CD4-positive, alpha-beta T cell treated with Interferon gamma for 1 hour (primary cell): ENCODE data around the gene HPCAL4.
A peak's percentile ranks its signal among the peaks of the same experiment; 100 is the strongest.

ENCODE experiments used
- DNase-seq: peaks from one replicate; pipeline ENCODE4 v3.0.0-alpha.2; 2020

The HPCAL4 gene

DNA sequence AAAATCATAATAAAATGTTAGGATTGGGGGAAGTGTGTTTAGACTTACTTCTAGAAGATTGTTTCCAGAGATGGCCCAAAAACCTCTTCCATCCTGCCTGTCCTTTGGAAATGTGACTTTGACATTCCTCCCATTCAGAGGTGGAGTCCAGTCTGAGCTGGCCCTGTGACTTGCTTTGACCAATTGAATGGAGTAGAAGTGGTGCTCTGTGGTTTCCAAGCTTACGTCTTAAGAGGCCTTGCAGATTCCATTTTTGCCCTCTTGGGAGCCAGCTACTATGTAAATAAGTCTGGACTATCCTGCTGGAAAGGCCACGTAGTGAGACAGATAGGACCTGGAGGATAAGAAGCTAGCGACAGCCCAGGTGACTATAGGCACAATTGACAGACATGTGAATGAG, 18.0 kb downstream of the HPCAL4 start:
- DNase-seq, result no peak

DNA sequence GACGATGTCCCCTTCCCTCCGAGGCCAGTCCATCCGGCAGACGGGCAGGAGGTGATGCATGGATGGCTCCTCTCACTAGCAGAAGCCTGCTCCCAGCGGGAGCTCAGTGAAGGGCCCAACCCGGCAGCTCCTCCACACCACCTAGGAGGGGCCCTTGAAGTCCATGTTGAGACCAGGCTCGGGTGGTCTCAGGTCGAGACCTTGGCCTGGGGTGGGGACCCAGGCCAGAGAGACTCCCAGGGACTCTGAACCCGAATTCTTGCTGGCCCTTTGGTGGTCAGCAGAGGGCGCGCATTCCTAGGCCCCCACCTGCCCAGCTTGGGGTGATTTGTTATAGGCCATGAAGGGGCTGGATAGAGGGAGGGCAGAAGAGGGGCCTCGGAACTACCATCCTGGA, 18.7 kb downstream of the HPCAL4 start:
- DNase-seq, result peak; percentile 23

DNA sequence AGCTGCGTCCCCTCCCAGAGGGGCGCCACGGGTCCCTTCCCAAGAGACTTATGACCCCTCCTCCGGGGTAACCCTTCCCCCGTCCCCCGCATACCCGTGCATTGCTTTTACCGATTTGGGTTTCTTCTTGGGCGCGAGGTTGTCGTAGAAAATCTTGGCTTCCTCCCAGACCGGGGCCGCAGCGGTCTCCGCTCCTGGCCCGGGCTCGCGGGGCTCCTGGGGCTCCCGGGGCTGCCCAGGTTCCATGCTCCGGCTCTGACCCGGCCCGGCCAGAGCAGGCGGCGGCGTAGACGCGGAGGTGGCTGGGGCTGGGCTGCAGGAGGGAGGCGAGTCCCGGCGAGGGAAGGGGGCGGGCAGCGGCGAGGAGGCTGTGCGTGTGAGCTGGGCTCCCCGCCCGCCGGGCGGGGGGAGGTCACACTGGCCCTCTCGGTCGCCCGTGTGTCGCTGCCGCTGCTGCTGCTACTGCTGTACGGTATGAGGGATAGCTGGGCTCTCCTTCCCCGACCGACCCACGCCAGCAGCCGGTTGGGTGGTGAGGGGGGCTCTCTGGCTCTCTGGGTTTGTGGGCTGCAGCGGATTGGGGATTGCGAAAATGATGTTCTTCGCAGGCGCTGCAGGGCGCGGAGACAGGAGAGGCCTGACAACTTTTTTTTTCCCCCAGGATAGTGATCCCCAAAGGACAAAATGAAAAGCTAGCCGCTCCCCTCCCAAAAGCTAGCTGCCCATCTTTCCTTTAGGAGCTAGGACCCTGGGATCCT, 19.3 kb downstream of the HPCAL4 start, which contains the start of gene NT5C1A:
Gene NT5C1A (minus strand): TSS at position 315 of the 758 bp plus-strand sequence. CDS start 69 bp downstream, at position 246.
- DNase-seq, result no peak

DNA sequence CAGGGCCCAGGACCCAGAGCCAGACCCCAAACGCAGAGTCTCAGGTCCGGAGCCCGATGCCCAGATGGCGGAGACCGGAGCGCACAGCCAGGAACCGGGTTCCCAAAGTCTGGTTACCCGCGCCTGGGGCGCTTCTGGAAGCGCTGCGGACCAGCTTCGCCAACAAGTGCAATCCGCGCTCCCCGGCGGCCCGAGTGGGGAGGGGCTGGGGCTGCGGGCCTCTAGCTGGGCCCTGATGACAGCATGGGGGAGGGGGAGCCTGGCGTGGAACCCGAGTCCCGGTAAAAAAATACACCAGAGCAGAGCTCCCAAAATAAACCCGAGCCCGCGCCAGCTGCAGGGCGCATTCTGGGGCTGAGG, 19.8 kb downstream of the HPCAL4 start:
- DNase-seq, result no peak

DNA sequence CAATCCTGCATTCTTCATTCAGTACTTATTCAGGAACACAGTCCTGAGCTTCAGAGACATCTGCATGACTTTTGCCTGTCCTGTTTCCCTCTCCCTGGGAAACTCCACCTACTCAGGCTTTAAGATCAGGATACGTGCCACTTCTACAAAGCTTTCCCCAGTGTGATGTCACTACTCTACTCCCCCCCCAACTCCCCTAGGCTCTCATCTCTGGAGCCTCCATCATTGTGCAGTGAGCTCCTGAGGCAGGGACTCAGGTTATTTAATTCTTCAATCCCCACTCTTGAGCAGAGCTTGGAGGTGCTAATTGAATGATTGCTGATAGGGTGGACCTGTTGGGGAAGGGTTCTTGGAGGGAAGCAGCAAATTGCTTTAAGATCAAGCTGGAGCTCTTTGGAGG, 20.5 kb downstream of the HPCAL4 start:
- DNase-seq, result no peak

DNA sequence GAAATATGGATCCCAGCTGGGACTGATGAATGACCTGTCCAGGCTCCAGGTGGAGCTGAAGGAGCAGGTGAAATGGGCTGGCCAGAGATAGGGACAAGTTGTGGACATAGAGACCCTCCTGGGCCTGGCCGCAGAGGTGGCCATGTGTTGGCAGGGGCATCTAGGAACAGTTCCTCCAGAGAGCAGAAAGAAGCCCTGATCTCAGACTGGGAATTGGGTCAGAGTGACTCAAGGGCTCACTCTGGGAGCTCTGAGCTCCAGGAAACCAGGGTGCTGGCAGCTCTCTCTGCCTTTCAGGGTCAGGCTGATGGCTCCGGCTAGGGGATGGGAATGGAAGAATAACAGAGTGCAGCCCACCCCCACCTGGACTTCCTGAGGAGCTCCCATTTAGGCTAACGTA, 22.3 kb downstream of the HPCAL4 start:
- no peak for DNase-seq

DNA sequence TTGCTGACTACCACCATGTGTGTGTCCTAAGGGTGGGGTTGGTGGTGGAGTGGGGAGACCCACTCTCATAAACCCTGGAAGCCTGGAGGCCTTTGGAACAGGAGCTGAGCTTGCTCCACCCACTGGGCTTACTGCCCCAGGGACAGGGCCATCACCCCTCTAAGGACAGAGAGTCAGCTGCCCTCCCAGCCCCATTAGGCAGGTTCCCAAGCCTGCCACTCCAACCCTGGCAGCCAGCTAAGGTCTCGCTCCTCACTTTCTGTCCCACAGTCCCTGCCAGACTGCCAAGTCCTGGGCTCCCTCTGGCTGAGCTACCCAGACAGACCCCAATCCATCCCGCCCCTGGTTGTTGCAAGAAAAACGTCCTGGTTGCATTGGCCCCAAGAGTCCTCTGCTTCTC, 23.1 kb downstream of the HPCAL4 start:
- DNase-seq, result no peak

DNA sequence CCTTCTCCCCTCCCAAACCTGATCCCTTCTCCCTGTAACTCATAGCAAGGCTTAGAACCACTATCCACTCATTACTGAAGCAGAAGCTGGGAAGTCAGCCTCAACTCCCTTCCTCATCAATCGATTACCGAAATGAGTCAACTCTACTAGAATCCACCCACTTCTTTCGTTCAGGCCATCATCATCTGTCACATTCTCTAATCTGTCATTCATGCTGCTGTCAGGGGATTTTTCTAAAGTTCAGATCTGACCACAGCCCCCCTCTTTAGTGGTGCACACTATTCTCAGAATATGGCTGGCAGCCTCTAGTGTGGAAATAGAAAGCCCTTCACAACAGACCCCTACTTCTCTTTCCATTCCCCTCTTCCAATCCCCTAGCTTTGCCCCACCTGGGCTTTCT, 24.5 kb downstream of the HPCAL4 start:
- no peak for DNase-seq

DNA sequence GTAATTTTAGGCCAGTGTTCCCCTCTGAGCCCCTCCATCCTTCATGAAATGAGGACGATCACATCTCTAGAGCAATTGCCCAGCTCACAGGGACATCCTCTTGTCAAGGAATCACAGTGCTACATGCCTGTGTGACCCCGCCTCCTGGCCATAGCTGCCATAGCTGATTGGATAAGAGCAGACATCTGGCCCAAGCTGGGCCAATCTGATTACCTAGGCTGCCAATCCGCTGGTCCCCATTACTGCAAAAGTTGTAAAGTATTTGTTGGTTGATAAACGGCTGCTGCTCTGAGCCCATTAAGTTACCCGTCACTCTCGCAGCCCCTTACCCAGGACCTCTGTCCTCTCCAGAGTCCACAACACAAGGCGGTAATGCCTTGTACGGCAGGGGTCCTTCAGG, 27.7 kb downstream of the HPCAL4 start:
- no peak for DNase-seq

DNA sequence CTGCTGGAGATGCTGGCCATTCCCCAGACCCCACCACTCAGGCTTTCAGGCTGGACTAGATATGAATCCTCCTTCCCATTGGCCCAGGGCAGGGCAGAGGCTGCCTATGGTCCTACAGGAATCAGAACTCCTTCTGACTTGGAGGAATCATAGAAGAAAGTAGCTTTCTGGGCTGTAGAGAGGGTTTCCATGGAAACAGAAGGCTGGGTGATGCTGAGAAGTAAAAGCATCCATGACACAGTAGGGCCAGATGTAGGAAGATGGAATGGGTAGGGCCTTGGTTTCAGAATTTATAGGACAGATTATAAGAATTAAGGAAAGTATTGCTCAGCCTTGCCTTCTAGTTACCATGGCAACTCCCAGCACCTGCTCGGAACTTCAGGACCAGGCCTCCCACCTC, 28.4 kb downstream of the HPCAL4 start:
- DNase-seq, result no peak

DNA sequence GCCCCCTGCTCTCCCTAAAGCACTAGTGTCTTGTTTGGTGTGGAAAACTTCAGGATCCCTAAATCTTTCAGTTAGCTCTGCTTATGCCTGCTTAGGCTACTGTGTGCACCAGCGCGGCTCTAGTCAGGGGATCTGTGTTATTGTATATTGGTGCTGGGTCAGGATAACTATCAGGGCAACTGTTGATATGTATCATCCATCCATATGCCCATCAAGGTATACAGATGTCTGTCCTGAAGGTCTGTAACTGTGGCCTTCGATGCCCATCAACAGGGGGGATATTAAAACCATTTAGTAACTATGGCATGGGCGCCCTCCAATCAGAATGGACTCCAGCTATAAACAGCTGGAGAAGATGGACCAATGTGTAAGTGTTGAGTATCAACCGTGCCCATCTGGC, 31.7 kb downstream of the HPCAL4 start:
- DNase-seq, result no peak

DNA sequence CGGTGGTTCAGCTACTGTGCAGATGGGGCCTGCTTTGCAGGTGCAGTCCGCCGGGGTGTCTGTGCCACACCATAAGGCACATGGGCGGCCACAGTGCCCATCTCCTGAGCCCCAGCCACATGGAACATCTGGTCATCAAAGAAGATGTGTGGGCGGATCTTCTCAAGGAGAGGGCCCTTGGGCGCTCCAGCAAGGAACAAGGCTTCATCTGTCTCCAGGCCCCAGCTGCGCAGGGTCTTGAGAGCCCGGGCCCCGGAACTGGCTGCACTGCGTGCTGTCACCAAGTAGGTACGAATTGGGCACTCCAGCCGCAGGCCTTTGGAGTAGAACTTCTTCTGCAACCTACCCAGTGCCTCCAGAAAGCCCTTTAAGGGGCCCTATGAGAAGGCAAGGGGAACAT, 32.1 kb downstream of the HPCAL4 start:
- DNase-seq, result no peak

DNA sequence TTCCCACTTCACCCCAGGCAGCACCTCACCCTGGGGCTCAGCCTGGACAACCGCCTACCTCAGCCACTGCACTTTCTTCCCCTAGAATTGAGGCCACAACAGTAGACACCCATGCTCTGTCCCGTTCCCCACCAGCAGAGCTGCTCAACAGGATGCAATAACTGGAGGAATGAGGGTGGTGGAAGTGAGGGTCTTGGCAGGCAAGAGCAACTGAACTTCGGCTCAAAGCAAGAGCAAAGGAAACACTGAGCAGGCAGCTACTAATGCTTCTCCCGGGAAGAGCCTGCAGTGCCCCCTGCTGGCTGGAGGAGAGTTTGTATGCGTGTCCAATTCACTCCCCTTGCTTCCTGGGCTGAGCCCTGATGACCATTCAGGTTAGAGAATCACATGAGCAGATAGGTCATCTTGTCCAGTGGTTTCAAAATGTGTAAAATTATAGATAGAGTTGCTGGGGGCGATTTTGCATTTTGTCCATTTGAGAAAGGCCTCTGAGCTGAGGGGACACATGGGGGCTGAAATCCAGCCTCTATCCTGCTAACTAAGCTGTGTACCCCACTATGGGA, 33.2 kb downstream of the HPCAL4 start:
- peak; percentile 61 for DNase-seq

DNA sequence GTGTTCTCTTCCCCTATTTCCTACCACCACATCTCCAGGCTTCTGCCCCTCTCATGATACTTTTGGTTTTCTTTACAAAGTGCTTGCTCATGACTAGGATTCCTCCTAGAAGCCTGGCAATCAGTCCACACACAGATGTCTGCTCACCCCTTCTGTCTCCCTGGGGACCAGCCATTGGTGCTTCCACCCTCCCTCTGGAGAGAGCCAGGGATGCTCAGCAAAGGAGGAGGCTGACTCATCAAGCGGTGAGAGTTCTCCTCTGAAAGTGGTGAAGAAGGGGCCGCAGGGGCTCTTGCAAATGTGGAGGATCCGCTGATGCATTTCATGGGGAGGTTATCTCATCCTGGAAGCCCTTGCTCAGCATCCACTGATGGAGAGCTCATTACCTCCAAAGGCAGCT, 33.8 kb downstream of the HPCAL4 start:
- DNase-seq, result no peak

DNA sequence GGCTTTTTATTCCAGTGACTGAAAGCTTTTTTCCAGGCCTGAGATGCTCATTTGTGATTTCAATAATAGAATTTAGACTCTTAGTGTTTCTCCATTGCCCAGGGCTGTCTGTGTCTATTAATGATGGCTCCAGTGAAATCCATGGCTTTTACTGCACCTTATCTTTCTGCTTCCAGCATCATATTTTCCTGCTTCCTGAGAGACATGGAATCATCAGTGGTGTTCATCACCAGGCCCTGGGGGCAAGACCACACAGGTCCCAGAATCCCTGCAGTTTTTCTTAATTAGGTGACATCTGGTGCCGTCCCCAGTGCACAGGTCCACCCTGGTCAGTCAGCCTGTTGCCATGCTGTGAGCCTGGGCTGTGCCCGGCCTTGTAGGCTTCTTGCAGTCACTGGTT, 34.8 kb downstream of the HPCAL4 start:
- DNase-seq, result no peak

DNA sequence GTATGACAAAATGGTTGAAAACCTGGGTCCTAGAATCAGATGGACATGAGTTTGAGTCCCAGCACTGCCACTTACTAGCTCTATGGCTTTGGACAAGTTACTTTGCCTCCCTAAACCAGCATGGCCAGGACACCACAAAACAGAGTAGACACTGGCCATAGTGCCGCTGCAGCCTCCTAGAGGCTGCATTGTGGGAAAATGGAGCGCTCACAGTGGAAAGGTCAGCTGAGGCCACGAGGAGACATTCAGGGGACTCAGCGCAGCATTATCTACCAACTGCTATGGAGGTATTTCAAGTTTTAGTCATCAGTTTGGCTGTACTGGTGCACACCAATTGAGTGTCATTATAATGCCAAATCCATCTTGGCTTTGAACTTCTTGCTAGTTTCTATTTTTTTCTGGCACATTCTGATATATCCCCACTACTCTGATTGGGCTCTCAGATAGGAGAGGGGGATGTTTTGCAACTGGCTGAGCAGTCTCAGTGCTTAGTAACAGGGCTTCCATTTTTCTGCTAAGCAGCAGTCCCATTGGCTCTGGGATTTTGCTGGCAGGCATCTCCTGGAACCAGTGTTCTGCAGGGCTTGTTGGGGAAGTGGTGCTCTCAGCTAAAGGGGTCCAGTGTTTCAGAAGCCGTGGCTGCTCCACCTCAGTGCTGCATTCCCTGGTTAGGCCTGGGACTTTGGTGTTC, 35.5 kb downstream of the HPCAL4 start:
- no peak for DNase-seq

DNA sequence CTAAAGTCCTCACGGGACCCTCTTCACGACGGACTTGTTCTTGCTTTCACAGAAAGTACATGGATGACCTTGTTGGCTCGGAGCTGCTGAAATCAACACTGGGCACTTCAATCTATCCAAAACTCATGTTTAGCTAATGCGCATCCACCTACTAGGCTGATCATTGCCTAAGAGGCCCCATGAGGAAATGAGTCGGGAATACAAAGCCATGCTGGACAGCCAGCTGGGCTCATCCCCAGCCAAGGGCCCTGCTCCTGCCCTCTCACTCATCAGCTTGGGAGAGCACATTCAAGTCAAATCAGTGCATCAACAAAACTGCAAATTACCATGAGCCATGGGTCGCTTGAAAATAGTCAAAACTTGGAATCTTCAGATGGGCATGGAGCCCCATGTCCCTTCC, 36.9 kb downstream of the HPCAL4 start:
- no peak for DNase-seq

DNA sequence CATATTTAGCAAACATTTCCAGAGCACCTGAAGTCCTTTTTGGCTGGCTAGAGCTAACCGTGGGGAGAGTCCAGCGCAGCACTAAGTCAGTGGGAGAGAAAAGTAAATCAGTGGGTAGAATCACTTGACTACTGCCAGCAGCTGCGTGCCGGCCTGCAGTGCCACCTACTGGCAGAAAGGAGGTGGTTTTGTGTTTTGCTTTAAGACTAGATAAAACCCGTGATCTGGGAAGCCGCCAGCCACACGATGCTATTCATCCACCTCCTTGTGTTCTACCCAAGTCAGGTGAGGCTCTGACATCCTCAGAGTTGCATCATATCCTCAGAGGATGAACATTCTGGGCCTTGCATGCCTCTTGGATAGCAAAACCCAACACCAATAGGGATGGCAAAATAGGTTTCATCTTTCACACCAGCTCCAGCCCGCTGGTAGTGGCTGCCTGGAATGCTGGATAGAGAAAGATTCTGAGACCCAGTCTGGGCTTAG, 37.6 kb downstream of the HPCAL4 start:
- peak; percentile 64 for DNase-seq

DNA sequence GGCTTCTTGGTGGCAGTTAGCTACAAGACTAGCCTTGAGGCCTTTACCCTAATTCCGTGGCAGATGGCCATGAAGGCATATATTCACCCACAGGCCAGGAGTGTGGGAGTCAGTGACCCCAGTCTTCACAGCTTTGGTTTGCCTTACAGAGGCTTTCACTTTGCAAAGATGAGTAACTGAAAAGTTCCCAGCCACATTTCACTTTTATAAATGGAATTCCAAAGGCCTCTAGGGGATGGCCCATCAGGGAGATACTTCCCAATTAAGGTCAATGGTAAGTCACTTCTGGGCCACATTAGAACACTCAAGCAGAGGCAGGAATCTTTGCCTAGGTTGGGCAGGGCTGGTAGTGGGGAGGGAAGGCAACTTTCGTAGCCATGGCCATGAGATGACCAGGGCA, 38.7 kb downstream of the HPCAL4 start:
- DNase-seq, result no peak

DNA sequence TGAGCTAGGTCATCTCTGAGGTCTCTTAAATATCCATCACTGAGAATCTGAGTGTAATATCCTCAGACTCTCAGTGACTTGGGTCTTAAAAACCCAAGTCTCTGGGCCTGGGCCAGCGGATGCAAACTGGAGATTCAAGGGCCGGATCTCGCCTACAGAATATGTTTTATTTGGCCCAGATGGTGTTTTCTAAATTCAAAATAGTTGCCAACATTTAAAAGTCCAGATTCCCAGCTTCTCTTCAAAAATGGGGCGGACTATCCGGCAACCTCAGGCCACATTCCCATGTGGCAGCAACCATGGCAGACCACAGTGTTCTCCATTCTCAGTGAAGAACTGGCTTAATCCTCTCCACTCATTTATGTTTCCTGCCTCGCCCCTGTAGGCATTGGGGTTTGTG, 39.1 kb downstream of the HPCAL4 start:
- no peak for DNase-seq

DNA sequence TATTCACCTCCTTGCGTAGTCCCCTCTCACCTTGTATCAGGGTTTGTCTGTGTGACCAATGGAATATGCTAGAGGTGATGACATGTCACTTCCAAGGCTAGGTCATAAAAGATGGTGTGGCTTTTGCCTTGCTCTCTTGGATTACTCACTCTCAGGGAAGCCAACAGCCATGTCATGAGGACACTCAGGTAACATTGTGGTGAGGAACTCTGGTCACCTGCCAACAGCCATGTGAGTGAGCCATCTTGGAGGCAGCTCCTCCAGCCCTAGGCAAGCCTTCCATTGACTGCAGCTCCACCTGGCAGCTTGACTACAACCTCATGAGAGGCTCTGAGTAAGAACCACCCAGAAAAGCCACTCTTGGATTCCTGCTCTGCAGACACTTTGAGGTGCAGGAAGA, 40.8 kb downstream of the HPCAL4 start:
- no peak for DNase-seq

DNA sequence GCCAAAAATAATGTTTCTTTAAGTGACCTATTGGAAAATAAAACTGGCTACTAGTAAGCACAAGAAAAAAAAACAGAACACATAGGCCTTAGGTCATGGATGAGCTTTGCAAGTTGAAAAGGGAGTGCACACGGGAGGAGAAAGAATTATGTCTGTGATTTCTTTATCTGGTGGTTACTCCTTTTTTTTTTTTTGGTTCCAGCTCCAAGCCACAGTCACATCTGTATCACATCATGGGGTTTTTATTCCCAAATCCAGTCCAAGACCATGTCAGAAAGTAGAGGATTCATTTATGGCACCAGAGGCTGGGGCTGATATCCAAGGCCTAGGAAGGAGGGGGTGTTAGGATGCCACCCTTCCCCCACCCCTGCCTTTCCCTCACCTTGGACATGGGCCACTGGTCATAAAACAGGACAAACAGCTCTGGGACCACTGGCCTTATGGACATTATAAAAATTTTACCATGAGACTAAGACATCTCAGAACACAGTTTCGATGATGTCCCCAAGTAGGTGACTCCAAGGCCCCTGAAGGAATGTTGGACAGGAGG, 41.5 kb downstream of the HPCAL4 start:
- DNase-seq, result no peak

DNA sequence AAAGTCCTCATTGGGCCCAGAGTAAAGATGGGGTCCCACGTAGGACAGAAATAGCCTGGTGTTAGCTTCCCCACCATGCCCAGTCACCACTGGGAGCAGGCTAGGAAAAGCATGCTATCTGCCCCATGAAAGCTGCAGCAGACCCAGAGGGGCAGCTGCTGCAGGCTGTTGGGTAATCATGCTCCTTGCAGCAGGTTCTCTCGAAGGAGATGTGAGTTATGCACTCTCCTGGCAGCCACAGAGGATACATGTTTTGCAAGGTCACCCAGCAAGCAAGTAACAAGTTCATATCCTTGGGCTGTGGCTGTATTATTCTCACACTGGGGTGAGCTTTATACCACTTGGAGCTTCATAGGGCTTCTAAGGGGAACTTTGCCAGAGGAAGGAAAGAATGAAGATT, 42.7 kb downstream of the HPCAL4 start:
- no peak for DNase-seq

DNA sequence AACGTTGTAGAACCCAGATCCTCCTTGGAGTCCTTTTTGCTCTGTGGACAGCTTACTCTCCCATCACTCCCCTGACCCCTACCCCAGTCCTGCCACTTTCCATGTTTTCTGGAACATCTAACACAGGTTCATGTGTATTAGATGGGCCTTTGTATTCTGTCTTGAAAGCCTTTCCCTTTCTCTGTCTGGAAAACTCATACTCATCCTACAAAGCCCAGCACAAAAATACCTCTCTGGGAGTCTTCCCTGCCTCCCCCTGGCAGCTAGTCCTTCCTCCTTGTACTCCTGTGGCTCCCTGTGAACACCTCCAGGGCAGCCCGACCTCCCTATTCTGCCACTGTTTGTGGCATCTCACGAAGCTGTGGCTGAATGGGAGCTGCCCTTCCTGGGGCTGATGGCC, 44.0 kb downstream of the HPCAL4 start:
- no peak for DNase-seq
